GM21825 (cell line): ENCODE data around the gene CDK16.

Experiments
- ATAC-seq: cut with Tn5 transposase; IDR thresholded peaks from one replicate; pipeline ENCODE4 v1.9.1; 2021; ENCODE audit warnings: mild to moderate bottlenecking, moderate library complexity; ENCODE audit not compliant: unreplicated experiment

Gene CDK16

DNA sequence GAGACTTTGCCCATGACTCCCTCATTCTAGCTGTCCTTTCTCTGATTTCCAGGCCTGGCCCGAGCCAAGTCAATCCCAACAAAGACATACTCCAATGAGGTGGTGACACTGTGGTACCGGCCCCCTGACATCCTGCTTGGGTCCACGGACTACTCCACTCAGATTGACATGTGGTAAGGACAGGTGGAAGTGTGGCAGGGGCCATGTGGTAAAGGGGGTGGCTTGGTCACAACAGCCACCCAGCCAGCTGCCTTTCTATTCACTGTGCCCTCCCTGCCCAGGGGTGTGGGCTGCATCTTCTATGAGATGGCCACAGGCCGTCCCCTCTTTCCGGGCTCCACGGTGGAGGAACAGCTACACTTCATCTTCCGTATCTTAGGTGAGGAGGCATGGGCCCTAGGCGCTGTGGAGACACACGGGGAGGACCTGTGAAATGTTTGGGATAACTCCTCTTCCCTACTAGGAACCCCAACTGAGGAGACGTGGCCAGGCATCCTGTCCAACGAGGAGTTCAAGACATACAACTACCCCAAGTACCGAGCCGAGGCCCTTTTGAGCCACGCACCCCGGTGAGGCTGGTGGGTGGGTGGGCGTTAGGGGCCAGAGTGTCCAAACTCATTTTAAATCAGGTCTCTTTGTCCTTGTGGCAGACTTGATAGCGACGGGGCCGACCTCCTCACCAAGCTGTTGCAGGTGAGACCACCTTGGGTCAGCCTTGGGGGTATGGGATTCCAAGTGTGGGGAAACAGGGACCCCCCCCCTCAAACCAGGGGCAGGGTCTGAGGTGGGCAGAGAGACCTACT is 8.3 kb downstream of the CDK16 start:
- no peak for ATAC-seq

GRCh38 chrX:47227334-47227583 is 8.8 kb downstream of the CDK16 start:
- no peak for ATAC-seq

- no peak for ATAC-seq
These were observed 10.2 kb downstream of the CDK16 start for GRCh38 chrX:47228550-47229270.

DNA sequence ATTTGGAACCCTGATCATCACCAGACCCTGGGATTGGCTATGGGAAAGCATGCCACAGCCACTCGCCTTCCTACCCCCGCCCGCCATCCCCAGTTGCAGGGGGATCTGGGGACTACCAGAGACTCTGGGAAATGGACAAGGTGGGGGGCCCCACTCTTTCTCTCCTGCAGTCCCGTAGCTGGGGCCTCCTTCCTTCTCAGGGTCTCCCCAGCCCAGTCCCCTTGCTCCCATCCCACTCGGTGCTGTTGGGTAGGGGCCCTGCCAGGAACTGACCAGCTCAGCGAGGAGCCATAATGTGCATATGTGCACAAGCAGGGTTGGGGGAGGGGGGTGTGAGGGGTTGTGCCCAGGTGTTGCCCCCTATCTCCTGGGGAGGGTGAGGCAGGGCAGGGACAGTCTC is 10.9 kb downstream of the CDK16 start:
- no peak for ATAC-seq

DNA sequence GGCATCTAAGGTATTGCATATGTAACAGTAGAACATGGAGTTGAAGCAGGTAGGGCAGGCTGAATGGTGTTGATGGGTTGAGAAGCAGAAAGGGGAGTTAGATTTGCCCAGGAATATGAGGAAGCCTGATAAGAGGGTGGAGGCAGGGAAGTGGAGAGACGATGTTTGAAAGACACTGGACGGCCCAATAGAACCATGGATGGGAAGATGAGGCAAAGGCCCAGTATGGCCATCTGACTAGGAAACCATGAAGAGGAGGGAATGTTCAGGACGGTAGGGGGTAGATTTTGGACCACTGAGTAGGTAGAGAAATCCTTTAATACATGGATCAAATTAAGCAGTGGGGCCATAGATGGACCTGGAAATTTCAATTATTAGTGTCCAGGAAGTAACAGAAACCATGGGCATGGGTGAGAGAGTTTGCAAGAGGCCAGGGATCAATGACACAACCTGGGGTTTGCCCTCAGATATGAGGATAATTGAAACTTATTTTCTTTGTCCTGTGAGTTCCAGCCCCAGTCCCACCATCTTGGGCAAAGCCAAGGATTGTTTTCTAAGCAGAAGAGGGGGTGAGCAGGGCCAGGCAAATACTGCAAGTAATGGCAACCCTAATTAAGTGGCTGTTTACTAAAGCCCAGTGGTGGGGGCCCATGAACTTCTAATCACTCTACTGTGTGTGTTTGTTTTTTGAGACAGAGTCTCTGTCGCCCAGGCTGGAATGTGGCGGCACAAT is 11.8 kb downstream of the CDK16 start:
- ATAC-seq, result no peak

- no peak for ATAC-seq
These were observed 12.7 kb downstream of the CDK16 start for GRCh38 chrX:47231167-47231566.

GRCh38 chrX:47232197-47232802 is 13.8 kb downstream of the CDK16 start:
- no peak for ATAC-seq

DNA sequence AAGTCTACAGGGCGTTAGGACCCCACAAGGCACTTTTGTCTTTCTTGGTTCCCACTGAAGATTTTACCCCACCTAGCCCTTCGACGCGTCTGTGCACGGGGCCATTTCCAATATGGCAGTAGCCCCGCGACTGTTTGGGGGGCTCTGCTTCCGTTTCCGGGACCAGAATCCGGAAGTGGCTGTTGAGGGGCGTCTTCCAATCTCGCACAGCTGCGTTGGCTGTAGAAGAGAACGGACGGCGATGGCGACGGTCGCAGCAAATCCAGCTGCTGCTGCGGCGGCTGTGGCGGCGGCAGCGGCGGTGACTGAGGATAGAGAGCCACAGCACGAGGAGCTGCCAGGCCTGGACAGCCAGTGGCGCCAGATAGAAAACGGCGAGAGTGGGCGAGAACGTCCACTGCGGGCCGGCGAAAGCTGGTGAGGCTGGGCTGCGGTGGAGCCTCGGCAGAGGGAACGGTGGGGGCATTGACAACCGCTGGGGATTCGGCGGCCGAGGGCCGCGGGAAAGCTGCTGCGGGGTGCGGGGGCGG is 14.4 kb downstream of the CDK16 start, which contains the start of gene USP11:
Gene USP11, plus strand, starts transcription at position 207 of the 530 bp plus-strand sequence. Its CDS starts 35 bp downstream, at position 242.
- no peak for ATAC-seq

GRCh38 chrX:47233333-47234113 is 15.0 kb downstream of the CDK16 start:
- peak; percentile 85 for ATAC-seq

DNA sequence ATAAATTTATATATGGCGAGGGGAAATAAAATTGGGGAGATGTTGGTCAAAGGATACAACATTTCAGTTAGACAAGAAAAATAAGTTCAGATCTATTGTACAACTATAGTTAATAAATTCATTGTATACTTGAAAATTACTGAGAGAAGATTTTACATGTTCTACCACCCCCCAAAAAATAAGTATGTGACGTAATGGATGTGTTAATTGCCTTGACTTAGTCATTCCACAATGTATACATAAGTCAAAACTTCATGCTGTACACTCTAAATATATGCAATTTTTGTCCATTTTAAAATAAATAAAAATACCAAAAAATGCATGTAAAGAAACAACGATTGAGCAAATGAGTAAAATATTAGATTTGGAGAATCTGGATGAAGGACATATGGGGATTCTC is 16.1 kb downstream of the CDK16 start:
- ATAC-seq, result no peak

DNA sequence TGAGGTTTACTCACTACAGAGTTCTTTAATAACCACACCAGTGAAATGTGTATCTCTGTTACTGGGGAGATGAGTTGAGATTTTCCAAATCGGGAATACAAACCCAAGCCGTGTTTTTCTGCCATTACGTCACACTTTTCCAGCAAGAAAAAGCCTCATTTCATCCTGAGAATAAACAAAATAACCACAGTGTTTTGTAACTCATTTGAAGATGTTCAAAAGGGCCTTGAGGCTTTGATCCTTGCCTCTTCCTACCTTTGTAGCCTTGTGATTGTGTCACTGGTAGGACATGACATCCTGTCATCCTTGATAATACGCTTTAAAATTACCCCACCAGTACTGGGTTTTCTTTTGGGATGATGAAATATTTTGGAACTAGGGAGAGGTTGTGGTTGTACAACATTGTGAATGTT is 17.2 kb downstream of the CDK16 start:
- no peak for ATAC-seq

DNA sequence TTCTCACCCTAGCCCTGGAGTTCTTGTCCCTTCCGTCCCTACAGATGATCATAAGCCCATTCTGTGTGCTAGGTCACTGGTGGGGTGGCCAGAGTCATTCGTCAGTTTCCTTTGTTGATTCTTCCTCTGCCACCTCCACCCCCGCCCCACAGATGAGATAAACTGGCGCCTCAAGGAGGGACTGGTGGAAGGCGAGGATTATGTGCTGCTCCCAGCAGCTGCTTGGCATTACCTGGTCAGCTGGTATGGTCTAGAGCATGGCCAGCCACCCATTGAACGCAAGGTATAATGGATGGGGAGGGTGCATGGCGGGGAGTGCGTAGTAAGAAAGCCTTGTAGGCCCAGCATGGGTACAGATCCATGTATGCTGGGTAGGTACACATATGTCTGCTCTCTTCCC is 20.7 kb downstream of the CDK16 start:
- ATAC-seq, result no peak

DNA sequence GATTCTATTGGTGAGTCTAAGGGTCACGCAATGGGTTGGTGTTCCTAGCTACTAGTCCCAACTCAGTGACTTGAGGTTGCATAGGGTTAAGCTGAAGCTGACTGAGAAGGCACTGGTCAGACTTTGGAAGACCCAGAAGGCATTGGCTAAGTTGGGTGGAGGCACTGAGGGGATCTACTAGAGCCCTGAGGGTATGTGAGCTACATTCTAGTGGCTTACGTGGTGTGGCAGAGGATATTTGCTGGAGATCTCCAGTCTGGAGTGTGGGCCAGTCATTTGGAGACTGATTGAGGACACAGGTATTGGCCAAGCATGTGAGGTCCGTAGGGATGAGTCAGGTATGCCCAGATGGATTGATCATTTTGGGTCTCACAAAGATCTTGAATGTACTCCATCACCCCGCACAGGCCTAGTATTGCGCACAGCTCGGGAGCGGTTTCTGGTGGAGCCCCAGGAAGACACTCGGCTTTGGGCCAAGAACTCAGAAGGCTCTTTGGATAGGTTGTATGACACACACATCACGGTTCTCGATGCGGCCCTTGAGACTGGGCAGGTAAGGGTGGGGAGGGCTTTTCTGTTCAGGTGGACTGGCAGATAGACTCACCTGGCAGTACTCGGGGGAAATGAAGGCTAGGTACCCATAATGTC is 21.5 kb downstream of the CDK16 start:
- no peak for ATAC-seq

- no peak for ATAC-seq
These were observed 22.1 kb downstream of the CDK16 start for GRCh38 chrX:47240619-47241018.

GRCh38 chrX:47241201-47242011 is 22.9 kb downstream of the CDK16 start:
- ATAC-seq, result no peak

DNA sequence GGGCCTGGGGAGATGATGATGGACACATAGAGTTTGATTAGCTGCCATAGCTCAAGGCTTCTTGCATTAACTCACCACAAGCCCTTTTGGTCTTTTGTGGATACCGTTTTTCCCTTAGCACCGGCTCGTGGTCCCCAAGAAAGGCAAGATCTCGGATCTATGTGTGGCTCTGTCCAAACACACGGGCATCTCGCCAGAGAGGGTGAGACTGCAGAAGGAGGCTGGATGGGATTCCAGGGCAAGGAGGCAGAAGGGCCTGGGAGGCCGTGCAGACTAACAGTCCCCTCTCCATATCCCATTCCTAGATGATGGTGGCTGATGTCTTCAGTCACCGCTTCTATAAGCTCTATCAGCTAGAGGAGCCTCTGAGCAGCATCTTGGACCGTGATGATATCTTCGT is 23.8 kb downstream of the CDK16 start:
- ATAC-seq, result no peak

- ATAC-seq, result no peak
These were observed 24.9 kb downstream of the CDK16 start for GRCh38 chrX:47243351-47243750.

GRCh38 chrX:47244676-47245075 is 26.2 kb downstream of the CDK16 start:
- ATAC-seq, result no peak

- no peak for ATAC-seq
These were observed 26.7 kb downstream of the CDK16 start for GRCh38 chrX:47245156-47245555.
